Osteoblast (primary cell): ENCODE data around the gene CCDC85A. TPM values are rescaled to one million over a fixed set of nuclear protein-coding genes. Genes with fewer than 3 reads are reported as not detected.

Source experiments
- DNase-seq: peaks from one replicate; pipeline ENCODE4 v3.0.0; 2011; ENCODE audit warnings: low spot score, mixed read lengths; ENCODE audit not compliant: insufficient read length; ENCODE audit errors: missing footprints
- H2AFZ ChIP-seq: 2 replicates; pipeline ENCODE4 v1.6.0; 2011; ENCODE audit warnings: mild to moderate bottlenecking, low read length
- H3K27ac ChIP-seq: 2 replicates; pipeline ENCODE4 v1.5.1; 2011; ENCODE audit warnings: mild to moderate bottlenecking, low read depth, low read length, moderate library complexity
- H3K27me3 ChIP-seq: 2 replicates; pipeline ENCODE4 v1.6.0; 2012; ENCODE audit warnings: mild to moderate bottlenecking, control low read depth, inconsistent platforms, low read length, moderate library complexity; ENCODE audit not compliant: insufficient read depth
- H3K36me3 ChIP-seq: 2 replicates; pipeline ENCODE4 v1.5.1; 2011; ENCODE audit warnings: mild to moderate bottlenecking, low read length, control low read depth, moderate library complexity; ENCODE audit not compliant: insufficient read depth
- H3K4me1 ChIP-seq: 2 replicates; pipeline ENCODE4 v1.5.1; 2011; ENCODE audit warnings: mild to moderate bottlenecking, low read length, control low read depth, moderate library complexity; ENCODE audit not compliant: insufficient read depth
- H3K4me2 ChIP-seq: 2 replicates; pipeline ENCODE4 v1.6.0; 2011; ENCODE audit warnings: mild to moderate bottlenecking, low read length; ENCODE audit not compliant: insufficient read depth
- H3K4me3 ChIP-seq: fragments of 200-600 bp; sonication (generic); 3 replicates; pipeline ENCODE4 v1.5.1; 2012; ENCODE audit warnings: mild to moderate bottlenecking, low read length, inconsistent platforms; ENCODE audit not compliant: insufficient read depth
- H3K79me2 ChIP-seq: 2 replicates; pipeline ENCODE4 v1.6.0; 2012; ENCODE audit warnings: mild to moderate bottlenecking, low read length, control low read depth, inconsistent platforms; ENCODE audit not compliant: insufficient read depth
- H3K9me3 ChIP-seq: 2 replicates; pipeline ENCODE4 v1.5.1; 2011; ENCODE audit warnings: low read depth, low read length, control low read depth
- H4K20me1 ChIP-seq: 2 replicates; pipeline ENCODE4 v1.6.0; 2012; ENCODE audit warnings: mild to moderate bottlenecking, low read length, control low read depth; ENCODE audit not compliant: insufficient read depth
- total RNA-seq: library from RNA; depleted of rRNA; stranded (reverse); fragments of >200 nt; gene quantifications from 2 replicates; pipeline ENCODE4 v1.2.3, GENCODE V29; 2012
- TF ChIP-seq, protein P1 (sequence below): IDR thresholded peaks from 2 replicates; pipeline ENCODE4 v1.5.1; 2011; ENCODE audit warnings: mild to moderate bottlenecking, low read depth, low read length, moderate library complexity; ENCODE audit errors: extremely low read depth

The CCDC85A gene
- total RNA-seq, 1 donor: 0.72 TPM

DNA sequence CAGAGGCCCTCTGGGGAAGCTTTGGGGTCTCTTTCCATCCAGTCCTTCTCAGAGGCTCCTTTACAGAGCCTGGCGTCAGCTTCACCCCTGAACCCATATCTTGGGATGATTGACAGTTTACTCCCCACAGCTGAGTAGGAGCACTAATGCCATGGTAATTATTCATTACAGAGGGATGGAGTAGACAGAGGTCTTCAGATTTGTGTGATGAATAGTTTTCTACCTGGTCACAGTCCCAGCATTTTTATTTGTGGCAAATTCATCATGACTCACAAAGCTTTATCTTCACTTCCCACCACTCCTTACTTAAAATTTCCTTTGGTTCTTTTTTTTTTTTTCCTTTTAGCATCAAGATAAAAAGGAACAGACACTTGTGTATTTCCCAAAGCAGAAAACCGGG, 104.2 kb downstream of the CCDC85A start:
- Histone ChIP-seq H3K4me1 (no peaks in the 10 kb centered on the region), H3K36me3 (no peaks in the 10 kb centered on the region), H2AFZ (no peak overlapping the region), H3K9me3 (no peaks in the 10 kb centered on the region), H4K20me1 (no peaks in the 10 kb centered on the region), H3K27ac (no peak overlapping the region), H3K4me2 (no peak overlapping the region), H3K27me3 (no peaks in the 10 kb centered on the region), H3K79me2 (no peaks in the 10 kb centered on the region), H3K4me3 (no peak overlapping the region)
- TF ChIP-seq, protein P1, sequence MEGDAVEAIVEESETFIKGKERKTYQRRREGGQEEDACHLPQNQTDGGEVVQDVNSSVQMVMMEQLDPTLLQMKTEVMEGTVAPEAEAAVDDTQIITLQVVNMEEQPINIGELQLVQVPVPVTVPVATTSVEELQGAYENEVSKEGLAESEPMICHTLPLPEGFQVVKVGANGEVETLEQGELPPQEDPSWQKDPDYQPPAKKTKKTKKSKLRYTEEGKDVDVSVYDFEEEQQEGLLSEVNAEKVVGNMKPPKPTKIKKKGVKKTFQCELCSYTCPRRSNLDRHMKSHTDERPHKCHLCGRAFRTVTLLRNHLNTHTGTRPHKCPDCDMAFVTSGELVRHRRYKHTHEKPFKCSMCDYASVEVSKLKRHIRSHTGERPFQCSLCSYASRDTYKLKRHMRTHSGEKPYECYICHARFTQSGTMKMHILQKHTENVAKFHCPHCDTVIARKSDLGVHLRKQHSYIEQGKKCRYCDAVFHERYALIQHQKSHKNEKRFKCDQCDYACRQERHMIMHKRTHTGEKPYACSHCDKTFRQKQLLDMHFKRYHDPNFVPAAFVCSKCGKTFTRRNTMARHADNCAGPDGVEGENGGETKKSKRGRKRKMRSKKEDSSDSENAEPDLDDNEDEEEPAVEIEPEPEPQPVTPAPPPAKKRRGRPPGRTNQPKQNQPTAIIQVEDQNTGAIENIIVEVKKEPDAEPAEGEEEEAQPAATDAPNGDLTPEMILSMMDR: no peak
- no peak for DNase-seq

DNA sequence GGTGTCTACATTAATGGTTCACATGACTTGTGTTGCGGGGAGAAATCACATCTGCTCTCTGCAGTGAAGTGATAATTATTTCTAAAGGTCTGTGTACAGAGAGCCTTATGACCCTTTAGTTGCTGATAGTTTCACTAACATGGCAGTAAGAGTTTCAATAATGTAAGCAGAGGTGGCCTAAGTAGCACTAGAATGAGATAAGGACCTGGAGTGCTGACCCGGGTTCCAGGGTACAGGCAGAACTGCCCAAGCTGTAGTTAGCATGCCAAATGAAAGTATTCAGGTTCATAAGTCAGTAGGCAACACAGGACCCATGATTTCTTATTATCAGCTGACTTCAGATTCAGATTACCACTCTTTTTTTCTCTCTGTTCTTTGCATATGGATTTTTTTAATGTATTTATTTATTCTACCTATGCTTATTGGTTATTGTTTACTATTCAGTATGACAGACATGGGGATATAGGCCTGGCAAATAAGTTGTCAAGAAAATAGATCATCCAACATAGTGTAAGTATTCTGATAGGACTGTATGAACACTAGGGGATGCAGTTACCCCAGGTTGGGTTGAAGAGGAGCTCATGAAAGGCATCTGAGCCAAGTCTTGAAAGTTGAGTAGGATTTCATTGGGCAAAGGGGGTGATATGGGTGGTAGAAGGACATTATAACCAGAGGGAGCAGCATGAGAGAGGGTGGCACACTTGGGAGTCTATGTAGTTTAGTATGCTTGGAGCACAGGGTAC, 105.2 kb downstream of the CCDC85A start:
- TF ChIP-seq, protein P1: no peak
- DNase-seq: no peak
- H3K79me2 ChIP-seq: no peaks in the 10 kb centered on the region
- H2AFZ ChIP-seq: no peak overlapping the region
- no peaks in the 10 kb centered on the region for H3K4me1 ChIP-seq
- no peaks in the 10 kb centered on the region for H3K36me3 ChIP-seq
- no peak overlapping the region for H3K4me2 ChIP-seq
- no peak overlapping the region for H3K4me3 ChIP-seq
- no peak overlapping the region for H3K27ac ChIP-seq
- H4K20me1 ChIP-seq: no peaks in the 10 kb centered on the region
- no peaks in the 10 kb centered on the region for H3K27me3 ChIP-seq
- H3K9me3 ChIP-seq: no peaks in the 10 kb centered on the region

DNA sequence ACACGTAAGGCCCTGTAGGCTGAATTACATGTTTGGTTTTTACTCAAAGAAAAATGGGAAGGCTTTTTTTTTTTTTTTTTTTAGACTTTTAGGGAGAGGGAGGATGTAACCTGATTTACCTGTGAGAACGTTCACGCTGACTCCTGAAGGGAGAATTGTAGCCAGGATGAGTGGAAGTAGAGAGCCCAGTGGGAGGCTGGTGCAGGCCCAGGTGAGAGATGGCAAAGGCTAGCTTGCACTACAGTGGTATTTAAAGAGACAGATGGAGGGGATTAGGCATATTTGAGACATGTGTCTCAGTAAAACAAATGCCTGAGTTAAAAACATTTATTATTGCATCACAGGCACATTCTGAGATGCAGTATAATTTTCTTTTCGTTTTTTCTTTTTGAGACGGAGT, 107.9 kb downstream of the CCDC85A start:
- H3K27me3 ChIP-seq: no peaks in the 10 kb centered on the region
- TF ChIP-seq, protein P1: no peak
- no peak overlapping the region for H2AFZ ChIP-seq
- H3K79me2 ChIP-seq: no peaks in the 10 kb centered on the region
- no peaks in the 10 kb centered on the region for H3K36me3 ChIP-seq
- no peak for DNase-seq
- no peaks in the 10 kb centered on the region for H3K4me1 ChIP-seq
- no peaks in the 10 kb centered on the region for H3K9me3 ChIP-seq
- H4K20me1 ChIP-seq: no peaks in the 10 kb centered on the region
- H3K27ac ChIP-seq: no peak overlapping the region
- H3K4me3 ChIP-seq: no peak overlapping the region
- H3K4me2 ChIP-seq: no peak overlapping the region

DNA sequence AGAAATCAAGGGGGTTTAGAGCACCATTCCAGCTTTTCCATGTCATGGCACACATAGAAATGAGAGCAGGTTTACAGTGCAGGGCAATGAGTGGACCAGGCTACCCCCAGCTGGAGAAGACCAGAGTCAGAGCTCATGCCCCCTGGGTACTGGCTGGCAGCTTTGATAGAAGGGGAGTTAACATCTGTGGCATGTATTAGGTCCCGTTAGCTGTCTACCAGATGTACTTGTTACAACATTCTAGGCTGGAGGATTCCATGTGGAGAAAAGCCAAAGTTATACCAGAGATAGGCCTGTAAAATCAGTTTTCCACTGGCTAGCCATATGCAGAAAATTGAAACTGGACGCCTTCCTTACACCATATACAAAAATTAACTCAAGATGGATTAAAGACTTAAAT, 109.2 kb downstream of the CCDC85A start:
- Histone ChIP-seq H3K27me3 (no peaks in the 10 kb centered on the region), H3K4me2 (no peak overlapping the region), H4K20me1 (no peaks in the 10 kb centered on the region), H3K27ac (no peak overlapping the region), H3K4me1 (no peaks in the 10 kb centered on the region), H3K79me2 (no peaks in the 10 kb centered on the region), H3K36me3 (no peaks in the 10 kb centered on the region), H2AFZ (no peak overlapping the region), H3K9me3 (no peaks in the 10 kb centered on the region), H3K4me3 (no peak overlapping the region)
- TF ChIP-seq, protein P1: no peak
- no peak for DNase-seq
